Osteocyte (in vitro differentiated cells): Measurements from ENCODE around the gene PIK3AP1. TPM values are rescaled to one million over a fixed set of nuclear protein-coding genes. Genes with fewer than 3 reads are reported as not detected.

Source experiments
- DNase-seq: peaks from one replicate; pipeline ENCODE4 v3.0.0; 2021; ENCODE audit warnings: mixed read lengths; ENCODE audit not compliant: unreplicated experiment; ENCODE audit errors: extremely low spot score
- H3K27ac Mint-ChIP-seq: one replicate; pipeline ENCODE4 v1.8.0; 2021; ENCODE audit warnings: mild to moderate bottlenecking, mixed read lengths; ENCODE audit not compliant: unreplicated experiment
- H3K27me3 Mint-ChIP-seq: one replicate; pipeline ENCODE4 v1.8.0; 2021; ENCODE audit warnings: mixed read lengths; ENCODE audit not compliant: unreplicated experiment
- H3K36me3 Mint-ChIP-seq: one replicate; pipeline ENCODE4 v1.8.0; 2021; ENCODE audit warnings: mixed read lengths; ENCODE audit not compliant: unreplicated experiment
- H3K4me1 Mint-ChIP-seq: one replicate; pipeline ENCODE4 v1.8.0; 2021; ENCODE audit warnings: mixed read lengths; ENCODE audit not compliant: unreplicated experiment
- H3K4me3 Mint-ChIP-seq: one replicate; pipeline ENCODE4 v1.8.0; 2021; ENCODE audit warnings: mild to moderate bottlenecking, moderate library complexity, mixed read lengths; ENCODE audit not compliant: unreplicated experiment
- H3K9me3 Mint-ChIP-seq: one replicate; pipeline ENCODE4 v1.8.0; 2021; ENCODE audit warnings: mixed read lengths; ENCODE audit not compliant: unreplicated experiment
- total RNA-seq: library from RNA; stranded (reverse); gene quantifications from 2 replicates; pipeline ENCODE4 v1.2.1, GENCODE V29; 2021
- TF ChIP-seq, protein P1 (sequence below): fragments of 200-600 bp; sonication (generic); IDR thresholded peaks from 2 replicates; pipeline ENCODE4 v1.5.0; 2021; ENCODE audit warnings: antibody characterized with exemption, mild to moderate bottlenecking, moderate library complexity

PIK3AP1 gene
- total RNA-seq, 1 donor from 2014 or later, result 0.19 TPM

DNA sequence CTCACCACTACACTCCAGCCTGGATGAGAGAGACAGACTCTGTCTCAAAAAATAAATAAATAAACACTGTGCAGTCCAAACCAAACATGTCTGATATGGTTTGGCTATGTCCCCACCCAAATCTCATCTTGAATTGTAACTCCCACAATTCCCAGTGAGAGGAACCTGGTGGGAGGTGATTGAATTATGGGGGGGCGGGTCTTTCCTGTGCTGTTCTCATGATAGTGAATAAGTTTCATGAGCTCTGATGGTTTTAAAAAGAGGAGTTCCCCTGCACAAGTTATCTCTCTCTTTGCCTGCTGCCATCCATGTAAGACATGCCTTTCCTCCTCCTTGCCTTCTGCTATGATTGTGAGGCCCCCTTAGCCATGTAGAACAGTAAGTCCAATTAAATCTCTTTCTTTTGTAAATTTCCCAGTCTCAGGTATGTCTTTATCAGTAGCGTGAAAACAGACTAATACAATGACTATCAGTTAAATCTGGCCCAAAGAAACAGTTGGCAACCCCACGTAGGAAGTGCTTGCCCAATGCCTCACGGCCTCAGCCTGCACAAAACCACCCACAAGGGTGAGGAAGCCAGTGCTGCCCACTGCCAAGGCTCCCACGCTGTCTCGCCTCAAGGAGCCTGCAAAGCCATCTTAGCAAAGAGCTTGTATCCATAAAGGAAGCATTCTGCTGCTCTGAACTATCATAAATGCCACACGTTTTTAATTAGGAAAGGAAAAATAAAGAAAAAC, 64.7 kb downstream of the PIK3AP1 start:
- no peaks in the 10 kb centered on the region for H3K9me3 Mint-ChIP-seq
- TF ChIP-seq, protein P1, sequence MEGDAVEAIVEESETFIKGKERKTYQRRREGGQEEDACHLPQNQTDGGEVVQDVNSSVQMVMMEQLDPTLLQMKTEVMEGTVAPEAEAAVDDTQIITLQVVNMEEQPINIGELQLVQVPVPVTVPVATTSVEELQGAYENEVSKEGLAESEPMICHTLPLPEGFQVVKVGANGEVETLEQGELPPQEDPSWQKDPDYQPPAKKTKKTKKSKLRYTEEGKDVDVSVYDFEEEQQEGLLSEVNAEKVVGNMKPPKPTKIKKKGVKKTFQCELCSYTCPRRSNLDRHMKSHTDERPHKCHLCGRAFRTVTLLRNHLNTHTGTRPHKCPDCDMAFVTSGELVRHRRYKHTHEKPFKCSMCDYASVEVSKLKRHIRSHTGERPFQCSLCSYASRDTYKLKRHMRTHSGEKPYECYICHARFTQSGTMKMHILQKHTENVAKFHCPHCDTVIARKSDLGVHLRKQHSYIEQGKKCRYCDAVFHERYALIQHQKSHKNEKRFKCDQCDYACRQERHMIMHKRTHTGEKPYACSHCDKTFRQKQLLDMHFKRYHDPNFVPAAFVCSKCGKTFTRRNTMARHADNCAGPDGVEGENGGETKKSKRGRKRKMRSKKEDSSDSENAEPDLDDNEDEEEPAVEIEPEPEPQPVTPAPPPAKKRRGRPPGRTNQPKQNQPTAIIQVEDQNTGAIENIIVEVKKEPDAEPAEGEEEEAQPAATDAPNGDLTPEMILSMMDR, result no peak
- H3K36me3 Mint-ChIP-seq, result no peaks in the 10 kb centered on the region
- no peak overlapping the region for H3K4me3 Mint-ChIP-seq
- DNase-seq, result no peak
- H3K4me1 Mint-ChIP-seq, result no peaks in the 10 kb centered on the region
- no peak overlapping the region for H3K27ac Mint-ChIP-seq
- H3K27me3 Mint-ChIP-seq, result peaks cover 5% of the 10 kb centered on the region

DNA sequence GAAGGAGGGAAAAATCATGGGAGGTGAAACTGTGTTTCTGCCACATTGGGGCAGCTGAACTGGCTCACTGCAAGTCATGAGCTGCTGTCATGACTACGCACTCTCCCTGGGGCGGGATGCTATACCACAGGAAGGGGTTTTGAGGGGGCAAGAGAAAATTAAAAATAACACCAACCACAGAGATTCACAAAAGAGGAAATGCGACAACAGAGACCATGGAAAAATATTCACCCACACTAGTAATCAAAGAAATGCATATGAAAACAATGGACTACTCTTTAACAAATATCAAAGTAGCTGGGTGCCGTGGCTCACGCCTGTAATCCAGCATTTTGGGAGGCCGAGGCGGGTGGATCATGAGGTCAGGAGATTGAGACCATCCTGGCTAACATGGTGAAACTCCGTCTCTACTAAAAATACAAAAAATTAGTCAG, 68.3 kb downstream of the PIK3AP1 start:
- DNase-seq, result no peak
- Mint-ChIP-seq H3K4me3 (no peak overlapping the region), H3K4me1 (no peaks in the 10 kb centered on the region), H3K27me3 (no peaks in the 10 kb centered on the region), H3K9me3 (no peaks in the 10 kb centered on the region), H3K27ac (no peak overlapping the region), H3K36me3 (no peaks in the 10 kb centered on the region)
- TF ChIP-seq, protein P1, result no peak

DNA sequence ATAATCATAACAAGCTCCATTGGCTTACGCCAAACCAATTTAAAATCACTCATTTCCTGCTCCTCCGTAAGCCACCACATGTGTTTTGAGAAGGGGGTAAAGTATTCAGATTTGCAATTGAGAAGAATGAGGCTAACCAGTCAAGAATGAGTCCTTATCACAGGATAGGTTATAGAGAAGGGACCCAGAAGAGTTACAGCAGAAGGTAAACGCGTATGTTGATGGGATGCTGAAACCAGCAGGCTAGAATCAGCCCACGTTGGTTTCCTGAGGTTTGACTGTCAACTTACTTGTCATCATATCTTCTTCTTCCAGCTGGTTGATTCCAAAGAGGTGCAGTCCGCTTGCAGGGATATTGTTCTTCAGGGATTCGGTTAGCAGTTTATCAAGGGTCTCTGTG, 69.4 kb downstream of the PIK3AP1 start:
- Mint-ChIP-seq H3K9me3 (no peaks in the 10 kb centered on the region), H3K4me1 (no peaks in the 10 kb centered on the region), H3K36me3 (no peaks in the 10 kb centered on the region), H3K27ac (no peak overlapping the region), H3K27me3 (no peaks in the 10 kb centered on the region), H3K4me3 (no peak overlapping the region)
- DNase-seq, result no peak
- TF ChIP-seq, protein P1, result no peak

DNA sequence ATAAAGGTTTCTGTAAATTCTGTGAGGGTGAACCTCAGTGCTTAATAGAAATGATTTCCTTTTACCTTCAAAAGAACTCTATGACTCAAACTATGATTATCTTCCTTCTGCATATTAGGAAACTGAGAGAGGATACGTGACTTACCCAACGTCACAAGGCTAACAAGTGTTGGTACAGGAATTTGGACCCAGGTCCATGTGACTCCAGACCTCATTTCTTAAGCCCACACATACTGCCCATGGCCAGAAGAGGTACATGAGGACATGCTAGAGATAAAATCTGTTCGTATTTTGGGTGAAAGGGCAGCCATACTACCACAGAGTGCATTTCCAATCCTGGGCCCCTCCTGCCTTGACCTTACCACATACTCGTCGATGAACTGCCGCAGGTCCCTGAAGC, 72.0 kb downstream of the PIK3AP1 start:
- Mint-ChIP-seq H3K27ac (no peak overlapping the region), H3K4me3 (no peak overlapping the region), H3K4me1 (no peaks in the 10 kb centered on the region), H3K27me3 (no peaks in the 10 kb centered on the region), H3K9me3 (no peaks in the 10 kb centered on the region), H3K36me3 (no peaks in the 10 kb centered on the region)
- DNase-seq, result no peak
- TF ChIP-seq, protein P1, result no peak

DNA sequence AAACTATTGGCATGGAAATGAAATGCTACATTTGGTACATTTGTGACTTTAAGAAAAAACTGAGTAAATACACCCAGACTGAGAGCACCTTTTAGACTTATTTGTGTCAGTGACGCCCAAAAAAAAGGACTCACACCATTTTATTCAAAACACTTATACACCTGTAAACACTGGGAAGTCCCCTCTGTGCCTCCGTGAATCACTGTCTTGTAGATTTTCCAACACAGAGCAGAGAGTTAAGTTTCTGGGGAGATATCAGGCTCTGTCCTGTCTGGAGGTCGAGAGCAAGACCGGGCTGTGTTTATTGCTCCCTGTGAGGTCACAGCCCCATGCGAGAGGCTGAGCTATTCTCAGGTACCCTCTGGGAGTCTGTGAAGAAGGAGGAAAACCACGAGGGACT, 72.8 kb downstream of the PIK3AP1 start:
- Mint-ChIP-seq H3K27me3 (no peaks in the 10 kb centered on the region), H3K9me3 (no peaks in the 10 kb centered on the region), H3K27ac (no peak overlapping the region), H3K36me3 (no peaks in the 10 kb centered on the region), H3K4me3 (no peak overlapping the region), H3K4me1 (no peaks in the 10 kb centered on the region)
- no peak for DNase-seq
- TF ChIP-seq, protein P1, result no peak
